GM18861 (cell line): ENCODE results near the gene GET4.
"Not testable (repeated sequence)": the region's sequence is repeated elsewhere in the genome, so short reads cannot be mapped to it uniquely, and the experiment has no call there.

Experiments used
- ATAC-seq: cut with Tn5 transposase; IDR thresholded peaks from one replicate; pipeline ENCODE4 v1.9.1; 2021; ENCODE audit not compliant: unreplicated experiment

GET4 gene

DNA sequence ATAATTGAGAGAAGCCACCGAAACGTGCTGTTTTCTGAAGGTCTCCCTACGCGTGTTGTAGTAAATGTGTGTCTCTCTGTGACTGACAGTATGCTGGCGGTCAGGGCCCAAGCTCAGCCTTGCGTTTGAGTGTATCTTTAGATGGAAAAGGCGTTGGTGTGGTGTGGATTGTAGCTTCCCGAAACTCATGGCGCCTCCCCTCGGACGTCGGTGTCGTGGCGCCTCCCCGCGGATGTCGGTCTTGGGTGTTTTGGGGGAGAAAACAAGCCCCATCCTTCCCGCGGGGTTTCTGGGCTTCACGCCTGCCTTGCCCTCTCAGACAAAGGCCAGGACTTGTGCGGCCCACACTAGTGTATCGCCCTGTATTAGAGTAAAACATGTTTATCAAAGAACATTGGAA lies 31.3 kb upstream of the GET4 start:
- no peak for ATAC-seq

DNA sequence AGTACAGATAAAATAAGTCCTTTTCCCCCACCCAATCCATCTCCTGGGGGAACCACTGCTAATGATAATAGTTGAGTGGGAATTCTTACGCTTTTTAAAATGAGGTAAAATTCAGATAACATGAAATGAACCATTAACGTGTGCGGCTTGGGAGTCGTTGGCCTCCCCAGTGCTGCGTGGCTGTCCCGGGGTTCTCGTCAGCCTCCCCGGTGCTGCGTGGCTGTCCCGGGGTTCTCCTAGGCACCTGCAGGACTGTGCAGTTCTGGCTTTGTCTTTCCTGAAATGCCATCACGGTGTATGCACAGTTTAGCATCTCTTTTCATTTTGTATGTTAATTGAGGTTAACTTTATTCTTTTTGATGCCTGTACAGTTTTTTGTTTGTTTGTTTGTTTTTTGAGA lies 30.6 kb upstream of the GET4 start:
- ATAC-seq, result no peak

DNA sequence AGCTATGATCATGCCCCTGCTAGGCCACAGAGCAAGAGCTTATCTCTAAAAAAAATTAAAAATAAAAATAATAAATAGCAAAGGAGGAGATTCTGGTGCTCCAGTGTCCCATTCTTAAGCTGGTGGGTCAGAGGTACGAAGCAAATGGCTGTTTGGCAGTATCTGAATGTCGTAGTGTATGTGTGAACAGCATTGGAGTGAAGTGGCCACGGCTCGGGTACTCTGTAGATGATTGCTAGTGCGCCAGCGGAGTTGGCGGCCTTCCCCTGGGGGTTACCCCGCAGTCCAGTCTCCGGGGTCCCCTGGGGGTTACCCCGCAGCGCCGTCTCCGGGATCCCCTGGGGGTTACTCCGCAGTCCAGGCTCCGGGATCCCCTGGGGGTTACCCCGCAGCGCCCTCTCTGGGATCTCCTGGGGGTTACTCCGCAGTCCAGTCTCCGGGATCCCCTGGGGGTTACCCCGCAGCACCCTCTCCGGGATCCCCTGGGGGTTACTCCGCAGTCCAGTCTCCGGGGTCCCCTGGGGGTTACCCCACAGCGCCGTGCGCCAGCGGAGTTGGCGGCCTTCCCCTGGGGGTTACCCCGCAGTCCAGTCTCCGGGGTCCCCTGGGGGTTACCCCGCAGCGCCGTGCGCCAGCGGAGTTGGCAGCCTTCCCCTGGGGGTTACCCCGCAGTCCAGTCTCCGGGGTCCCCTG lies 29.2 kb upstream of the GET4 start:
- not testable (repeated sequence) for ATAC-seq

DNA sequence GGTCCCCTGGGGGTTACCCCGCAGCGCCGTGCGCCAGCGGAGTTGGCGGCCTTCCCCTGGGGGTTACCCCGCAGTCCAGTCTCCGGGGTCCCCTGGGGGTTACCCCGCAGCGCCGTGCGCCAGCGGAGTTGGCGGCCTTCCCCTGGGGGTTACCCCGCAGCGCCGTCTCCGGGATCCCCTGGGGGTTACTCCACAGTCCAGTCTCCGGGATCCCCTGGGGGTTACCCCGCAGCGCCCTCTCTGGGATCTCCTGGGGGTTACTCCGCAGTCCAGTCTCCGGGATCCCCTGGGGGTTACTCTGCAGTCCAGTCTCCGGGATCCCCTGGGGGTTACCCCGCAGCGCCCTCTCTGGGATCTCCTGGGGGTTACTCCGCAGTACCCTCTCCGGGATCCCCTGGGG lies 28.6 kb upstream of the GET4 start:
- not testable (repeated sequence) for ATAC-seq

DNA sequence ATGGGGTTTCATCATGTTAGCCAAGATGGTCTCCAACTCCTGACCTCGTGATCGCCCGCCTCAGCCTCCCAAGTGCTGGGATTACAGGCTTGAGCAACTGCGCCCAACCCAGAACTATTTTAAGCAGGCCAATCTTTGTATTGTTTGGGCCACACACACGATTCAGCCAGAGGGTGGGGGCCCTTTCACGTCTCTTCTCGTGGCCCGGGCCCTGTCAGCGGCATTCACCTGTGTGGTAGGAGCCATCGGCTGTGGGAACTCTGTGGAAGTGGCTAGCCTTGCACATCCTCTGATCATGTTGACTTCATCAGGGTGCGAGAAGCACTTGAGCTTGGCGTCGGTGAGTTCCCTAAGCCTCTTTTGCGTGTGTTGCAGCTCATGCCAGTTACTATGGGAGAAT lies 27.2 kb upstream of the GET4 start:
- ATAC-seq, result no peak

DNA sequence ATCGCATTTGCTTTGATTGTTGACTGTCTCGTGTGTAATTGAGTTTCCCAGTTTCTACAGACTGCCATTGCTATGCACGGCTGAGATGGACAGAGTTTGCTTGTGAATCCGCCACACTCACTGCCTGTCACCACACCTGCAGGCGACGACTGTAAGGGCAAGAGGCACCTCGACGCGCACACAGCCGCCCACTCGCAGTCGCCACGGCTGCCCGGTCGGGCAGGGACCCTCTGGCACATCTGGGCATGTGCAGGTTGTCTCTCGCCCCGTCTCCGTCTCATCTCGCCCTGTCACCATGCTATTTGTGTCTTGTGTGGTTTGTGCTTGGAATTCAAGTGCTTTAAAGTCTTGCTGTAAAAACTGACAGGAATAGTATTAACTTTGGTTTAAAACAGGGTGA lies 26.6 kb upstream of the GET4 start:
- ATAC-seq, result no peak

DNA sequence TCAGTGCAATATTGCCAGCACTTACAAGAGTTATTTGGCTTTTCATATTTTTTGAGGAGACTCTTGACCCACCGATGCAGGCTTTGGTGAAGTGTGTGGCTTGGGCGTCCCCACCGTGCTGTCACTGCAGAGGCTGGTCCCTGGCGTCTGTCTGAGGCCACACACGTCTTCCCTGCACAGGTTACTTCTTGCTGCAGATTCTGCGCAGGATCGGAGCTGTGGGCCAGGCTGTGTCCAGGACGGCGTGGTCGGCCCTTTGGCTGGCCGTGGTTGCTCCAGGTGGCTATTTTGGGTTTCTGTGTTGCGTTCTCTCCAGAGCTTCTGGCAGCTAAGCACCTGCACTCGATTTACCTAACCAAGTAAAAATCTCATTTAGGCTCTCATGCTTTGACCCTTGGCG lies 25.1 kb upstream of the GET4 start:
- ATAC-seq, result no peak

DNA sequence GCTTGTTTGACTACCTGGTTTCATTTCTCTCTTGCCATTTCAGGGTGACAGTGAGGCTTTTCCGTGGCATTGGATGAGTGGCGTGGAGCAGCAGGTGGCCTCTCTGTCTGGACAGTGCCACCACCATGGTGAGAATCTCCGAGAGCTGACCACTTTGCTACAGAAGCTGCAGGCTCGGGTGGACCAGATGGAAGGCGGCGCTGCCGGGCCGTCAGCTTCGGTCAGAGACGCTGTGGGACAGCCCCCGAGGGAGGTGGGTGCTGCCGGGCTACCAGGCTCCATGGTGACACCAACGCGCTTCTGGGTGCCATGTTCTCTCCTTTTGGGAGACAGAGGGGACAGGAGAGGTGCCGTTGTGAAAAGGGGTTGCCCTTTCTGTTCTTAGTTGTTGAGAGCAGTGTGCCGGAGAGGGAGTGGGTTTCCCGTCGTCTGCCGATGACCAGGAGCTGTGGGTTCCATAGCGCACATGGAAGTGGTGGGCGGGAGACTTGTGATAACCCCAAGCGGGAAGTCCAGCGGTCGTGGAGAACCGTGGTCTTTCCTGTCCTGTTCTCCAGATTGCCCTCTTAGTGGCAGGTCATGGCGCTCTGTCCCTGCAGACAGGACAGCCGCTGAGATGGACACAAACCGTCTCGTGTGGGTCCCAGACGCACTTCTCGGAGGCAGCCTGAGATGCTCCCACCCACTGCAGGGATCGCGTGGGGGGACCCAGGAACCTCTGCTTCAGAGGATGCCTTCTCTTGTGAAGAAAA lies 22.8 kb upstream of the GET4 start:
- no peak for ATAC-seq

DNA sequence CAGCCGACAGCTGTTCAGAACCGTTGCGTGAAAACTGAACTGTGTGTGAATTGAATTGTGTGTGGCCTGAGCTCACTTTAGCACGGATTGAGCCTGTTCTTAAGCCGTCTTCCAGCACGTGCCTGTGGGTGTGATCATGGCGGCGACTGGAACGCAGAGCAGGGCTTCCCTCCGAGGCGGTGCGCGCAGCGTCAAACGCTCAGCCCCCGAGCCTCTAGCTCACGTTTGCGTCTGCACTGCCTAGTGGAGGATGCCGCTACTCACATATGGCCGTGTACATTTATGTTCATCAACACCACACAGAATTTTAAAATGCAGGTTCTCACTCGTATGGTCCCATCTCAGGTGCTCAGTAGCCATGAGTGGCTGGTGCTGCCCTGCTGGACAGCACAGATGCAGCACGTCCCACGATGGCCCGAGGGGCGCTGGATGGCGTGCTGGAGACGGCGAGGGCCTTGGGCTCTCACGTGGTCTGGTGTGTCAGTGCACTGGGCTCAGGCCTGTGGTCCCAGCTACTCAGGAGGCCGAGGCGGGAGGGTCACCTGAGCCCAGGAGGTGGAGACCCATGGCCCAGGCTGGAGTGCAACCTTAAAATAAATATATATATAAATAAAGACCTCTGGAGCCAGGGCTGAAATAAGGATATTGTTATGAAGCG lies 22.1 kb upstream of the GET4 start:
- ATAC-seq, result no peak

DNA sequence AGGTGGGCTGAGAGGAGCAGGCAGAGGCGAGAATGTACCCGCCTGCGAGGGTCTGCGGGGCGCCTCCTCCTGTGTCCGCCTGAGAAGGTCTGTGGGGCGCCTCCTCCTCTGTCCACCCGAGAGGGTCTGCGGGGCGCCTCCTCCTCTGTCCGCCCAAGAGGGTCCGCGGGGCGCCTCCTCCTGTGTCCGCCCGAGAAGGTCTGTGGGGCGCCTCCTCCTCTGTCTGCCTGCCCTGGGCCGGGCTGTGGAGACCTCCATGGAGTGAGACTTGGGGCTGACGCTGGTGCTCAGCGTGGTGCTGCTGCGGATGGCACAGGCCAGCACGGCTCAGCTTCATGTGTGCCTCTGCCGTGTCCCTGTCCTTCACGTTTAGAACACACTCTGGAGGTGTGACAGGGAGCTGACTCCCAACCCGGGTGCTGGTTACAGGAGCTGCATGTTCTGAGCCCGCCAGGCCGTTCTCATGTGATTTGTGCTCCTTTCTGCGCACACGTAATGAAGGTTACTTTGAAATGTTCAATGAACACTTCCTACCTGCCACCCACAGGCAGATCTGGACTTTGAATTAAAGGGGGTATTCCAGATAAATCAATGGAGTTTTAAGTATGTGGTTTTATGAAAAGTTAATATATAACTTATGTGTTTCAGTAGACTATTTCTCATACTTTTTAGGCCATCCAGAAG lies 20.5 kb upstream of the GET4 start:
- no peak for ATAC-seq

DNA sequence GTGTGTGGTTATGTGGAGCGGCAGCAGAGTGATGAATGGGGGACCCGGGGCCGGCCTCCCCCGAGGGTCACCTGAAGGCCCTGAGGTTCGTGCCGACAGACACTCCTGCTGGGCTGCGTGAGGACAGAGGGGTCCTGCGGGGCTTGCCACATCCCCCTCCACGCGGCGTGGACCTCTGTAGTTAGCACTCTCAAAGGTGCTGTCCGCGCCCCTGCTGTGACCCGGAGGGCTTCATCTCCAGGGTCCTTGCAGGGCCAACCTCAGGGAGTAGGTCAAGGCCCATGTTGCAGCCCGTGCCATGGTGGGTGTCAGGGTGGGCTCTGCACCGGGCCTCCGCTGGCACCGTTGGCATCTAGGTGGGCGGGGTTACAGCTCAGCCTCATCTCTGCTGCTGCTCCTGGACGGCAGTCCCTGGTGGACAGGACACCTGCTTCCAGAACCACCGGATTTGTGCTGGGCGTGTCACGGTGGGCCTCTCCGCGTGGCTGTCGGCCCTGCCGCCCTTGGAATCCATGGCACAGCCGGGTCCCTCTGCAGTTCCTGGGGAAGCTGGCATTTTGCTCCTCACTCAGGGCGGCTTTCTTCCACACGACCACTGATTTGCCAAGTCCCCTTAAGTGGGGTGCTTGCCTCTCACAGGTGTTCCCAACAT lies 19.8 kb upstream of the GET4 start:
- no peak for ATAC-seq

DNA sequence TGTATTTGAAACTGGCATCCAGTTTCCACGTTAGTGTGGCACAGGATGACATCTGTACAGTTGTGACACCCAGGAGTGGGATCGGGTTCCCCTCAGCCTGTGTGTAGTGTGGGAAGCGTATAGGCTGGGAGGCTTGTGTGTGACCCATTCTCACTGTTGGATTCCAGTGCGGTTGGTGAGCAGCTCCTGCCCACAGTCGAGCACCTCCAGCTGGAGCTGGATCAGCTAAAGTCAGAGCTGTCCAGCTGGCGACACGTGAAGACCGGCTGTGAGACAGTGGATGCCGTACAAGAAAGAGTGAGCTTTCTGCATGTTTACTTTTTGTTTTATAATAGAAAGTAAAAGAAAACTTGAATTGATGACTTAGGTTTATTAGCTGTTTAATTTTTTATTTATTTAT lies 18.7 kb upstream of the GET4 start:
- no peak for ATAC-seq

DNA sequence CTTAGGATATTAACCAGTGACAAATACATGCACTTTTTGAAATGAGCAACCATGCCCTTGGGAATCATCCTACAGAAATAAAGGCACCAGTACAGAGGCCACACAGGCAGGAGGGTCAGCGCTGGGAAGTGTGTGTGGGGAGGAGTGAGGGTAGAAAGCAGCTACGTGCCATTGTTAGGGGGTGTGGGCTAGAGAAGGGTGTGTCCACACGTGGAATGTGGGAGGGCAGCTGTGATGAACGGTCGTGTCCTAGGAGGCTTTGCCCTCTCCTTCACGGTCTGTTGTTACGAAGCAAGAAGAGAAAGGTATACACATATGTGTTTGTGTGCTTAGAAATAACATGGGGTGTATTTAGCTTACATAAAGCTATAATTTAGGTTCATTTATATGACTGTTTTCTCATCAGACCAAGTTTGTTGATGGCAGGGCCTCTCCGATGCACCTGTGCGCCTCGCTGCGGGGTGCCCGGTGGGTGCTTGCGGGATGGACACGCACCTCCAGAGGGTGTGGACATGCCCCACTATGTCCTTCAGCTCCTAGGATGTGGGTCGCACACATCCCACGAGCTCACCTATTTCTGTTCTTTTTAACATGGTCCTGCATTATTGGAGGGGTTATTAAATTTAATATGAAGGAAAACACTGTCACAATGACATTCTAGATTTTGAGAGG lies 16.9 kb upstream of the GET4 start:
- no peak for ATAC-seq

DNA sequence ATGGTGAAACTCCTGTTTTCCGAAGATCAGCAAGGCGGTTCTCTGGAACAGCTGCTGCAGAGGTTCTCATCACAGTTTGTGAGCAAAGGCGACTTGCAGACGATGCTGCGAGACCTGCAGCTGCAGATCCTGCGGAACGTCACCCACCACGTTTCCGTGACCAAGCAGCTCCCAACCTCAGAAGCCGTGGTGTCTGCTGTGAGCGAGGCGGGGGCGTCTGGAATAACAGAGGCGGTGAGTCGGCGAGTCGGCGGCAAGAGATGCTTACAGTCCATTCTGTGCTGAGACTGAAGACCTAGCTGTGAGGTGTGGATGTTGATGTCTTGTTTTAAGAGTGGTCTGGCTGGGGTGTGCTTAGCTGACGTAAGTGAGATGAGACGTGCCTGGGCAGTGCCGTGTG lies 16.2 kb upstream of the GET4 start:
- no peak for ATAC-seq

DNA sequence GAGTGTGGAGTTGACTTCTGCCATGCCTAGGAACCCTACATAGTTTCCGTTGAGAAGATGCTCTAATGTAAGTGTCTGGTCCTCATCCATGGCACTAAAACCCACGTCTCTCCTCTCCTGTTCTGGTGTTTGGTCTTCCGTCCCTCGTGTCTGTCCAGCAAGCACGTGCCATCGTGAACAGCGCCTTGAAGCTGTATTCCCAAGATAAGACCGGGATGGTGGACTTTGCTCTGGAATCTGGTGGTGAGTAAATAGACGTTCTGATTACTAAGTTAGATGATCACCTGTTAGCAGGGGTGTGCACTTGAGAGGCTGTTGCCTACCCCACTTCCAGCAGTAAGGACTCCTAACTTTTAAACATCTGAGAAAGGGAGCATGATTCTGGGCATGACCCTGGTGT lies 15.1 kb upstream of the GET4 start:
- ATAC-seq, result no peak

DNA sequence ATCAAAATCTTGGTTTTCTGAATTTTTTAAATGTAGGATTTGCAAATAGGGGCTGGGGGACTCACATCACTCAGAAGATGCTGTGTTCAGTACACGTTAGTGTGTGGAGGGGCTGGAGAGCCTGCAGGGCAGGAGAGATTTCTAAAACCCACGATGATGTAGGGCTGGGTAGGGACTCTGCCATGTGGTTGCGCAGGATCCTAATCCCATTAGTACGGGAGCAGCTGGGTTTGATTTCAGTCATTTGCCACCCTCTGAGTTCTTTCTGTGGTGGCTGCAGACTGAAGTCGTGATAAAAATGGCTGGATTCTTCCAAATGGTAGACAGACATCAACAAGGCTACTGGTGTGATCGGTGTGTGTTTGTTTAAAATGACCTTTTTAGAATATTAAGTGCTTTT lies 14.2 kb upstream of the GET4 start:
- no peak for ATAC-seq

DNA sequence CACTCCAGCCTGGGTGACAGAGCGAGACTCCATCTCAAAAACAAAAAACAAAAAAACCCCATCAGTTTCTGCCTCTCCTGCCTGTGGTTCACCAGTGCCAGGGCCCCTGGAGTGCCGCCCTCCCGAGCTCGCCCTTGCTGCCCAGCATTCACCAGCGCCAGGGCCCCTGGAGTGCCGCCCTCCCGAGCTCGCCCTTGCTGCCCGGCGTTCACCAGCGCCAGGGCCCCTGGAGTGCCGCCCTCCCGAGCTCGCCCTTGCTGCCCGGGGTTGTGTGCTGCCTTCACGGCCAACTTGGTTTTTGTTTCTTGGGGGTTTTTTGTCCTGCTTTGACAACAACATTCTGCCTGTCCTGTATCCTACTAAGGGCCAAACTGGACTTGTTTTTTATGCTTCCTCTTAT lies 13.2 kb upstream of the GET4 start:
- ATAC-seq, result no peak

DNA sequence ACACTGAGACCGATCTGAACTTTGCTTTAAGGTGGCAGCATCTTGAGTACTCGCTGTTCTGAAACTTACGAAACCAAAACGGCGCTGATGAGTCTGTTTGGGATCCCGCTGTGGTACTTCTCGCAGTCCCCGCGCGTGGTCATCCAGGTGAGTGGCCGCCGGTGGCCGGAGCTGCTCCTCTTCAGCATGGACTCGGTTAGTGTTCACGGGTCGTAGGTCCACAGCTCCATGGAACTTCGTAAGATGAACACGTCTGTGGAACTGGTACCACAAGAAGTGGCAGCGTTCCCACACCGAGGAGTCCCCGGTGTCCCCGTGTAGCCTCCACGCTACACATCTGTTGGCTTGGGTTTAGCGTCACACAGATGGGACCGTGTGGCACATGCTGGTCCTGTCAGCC lies 10.4 kb upstream of the GET4 start:
- ATAC-seq, result no peak

DNA sequence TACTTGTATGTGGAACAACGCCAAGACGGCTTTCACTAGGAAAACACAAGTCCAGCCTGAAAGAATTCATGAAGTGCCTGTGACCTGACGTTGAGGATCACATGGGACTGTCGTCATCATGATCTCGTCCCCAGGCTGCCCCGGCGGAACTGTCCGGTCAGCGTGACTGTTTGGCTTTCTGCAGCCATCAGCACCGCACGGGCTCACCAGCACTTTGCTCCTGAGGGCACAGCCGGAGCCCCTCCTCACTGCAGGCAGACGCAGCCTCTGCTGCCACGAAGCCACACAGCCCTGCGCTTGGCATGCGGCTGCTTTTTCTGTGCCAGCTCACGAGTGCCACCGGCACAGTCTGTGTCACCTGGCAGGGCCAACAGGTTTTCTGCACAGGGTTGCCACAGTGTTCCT lies 9.4 kb upstream of the GET4 start:
- ATAC-seq, result no peak

DNA sequence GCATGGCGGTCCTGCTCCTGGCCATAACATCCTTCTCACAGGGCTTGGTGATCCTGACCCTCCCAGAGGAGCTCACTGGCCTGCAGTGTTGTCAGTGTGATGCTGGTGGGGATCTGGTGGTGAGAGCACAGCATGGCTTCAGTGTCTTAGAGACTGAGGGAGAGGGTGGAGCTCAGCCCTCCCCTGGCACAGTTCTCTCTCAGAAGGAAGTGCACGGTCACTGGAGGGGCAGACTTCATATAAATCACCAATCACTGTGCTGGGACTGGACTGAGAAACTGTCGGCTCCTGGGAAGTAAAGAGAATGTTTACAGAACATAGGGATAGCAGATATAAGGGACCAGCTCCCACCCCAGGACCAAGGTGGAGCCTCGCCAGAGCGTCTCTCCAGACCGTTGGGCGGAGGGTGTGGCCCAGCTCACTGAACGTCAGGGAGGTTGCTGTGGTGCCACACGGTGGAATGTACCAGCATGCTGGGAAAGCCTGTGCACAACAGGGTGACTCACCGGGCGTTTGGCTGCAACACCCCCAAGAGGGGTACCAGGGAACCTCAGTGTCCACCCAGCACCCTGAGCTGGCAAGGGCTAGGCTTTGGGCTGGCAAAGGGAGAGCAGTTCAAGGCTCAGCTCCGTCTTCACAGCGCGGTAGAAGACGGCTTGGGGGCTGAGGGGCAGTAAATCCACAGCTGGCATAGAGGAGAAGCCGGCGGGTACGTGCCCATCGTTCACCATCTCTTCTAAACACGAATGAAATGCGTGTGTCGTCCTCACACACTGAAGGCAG lies 8.8 kb upstream of the GET4 start:
- ATAC-seq, result no peak
